CD4-positive, alpha-beta memory T cell (primary cell): ENCODE results near the gene MTMR3. TPM values are rescaled to one million over a fixed set of nuclear protein-coding genes. Genes with fewer than 3 reads are reported as not detected.

Source experiments
- CTCF ChIA-PET: fragments of 350-600 bp; sonication (Branson Sonifier 250); formaldehyde crosslinking; loops from one replicate; lab custom pipeline; 2021; ENCODE audit warnings: inconsistent platforms; ENCODE audit not compliant: partially characterized antibody; lab: Charles Lee
- POLR2A ChIA-PET: fragments of 350-600 bp; sonication (Branson Sonifier 250); formaldehyde crosslinking; loops from one replicate; lab custom pipeline; 2021; ENCODE audit not compliant: partially characterized antibody; lab: Charles Lee
- DNase-seq, 5 donors: peaks; one replicate each; pipeline versions ENCODE4 v3.0.0 to v3.0.0-alpha.2; 2020 to 2022; ENCODE audit warnings: mixed read lengths in 1 of 5
- H3K27ac ChIP-seq: one replicate; pipeline ENCODE4 v1.7.0; 2013; ENCODE audit warnings: low read depth, low read length
- H3K27me3 ChIP-seq: 2 replicates; pipeline ENCODE4 v1.7.0; 2013; ENCODE audit warnings: mild to moderate bottlenecking, low read length, moderate library complexity; ENCODE audit not compliant: insufficient read depth
- H3K36me3 ChIP-seq: 2 replicates; pipeline ENCODE4 v1.7.0; 2013; ENCODE audit warnings: mild to moderate bottlenecking, low read length, moderate library complexity; ENCODE audit not compliant: insufficient read depth
- H3K4me1 ChIP-seq: 2 replicates; pipeline ENCODE4 v1.7.0; 2013; ENCODE audit warnings: mild to moderate bottlenecking, low read length, moderate library complexity; ENCODE audit not compliant: insufficient read depth
- H3K4me3 ChIP-seq, 2 donors: one replicate each; pipeline ENCODE4 v1.7.0; 2013; ENCODE audit warnings: low read length in 2 of 2, mild to moderate bottlenecking in 1 of 2
- H3K9me3 ChIP-seq, 2 donors: one replicate each; pipeline ENCODE4 v1.7.0; 2013; ENCODE audit warnings: low read length in 2 of 2, control low read depth in 1 of 2; ENCODE audit not compliant: control insufficient read depth in 1 of 2
- H3K27ac Mint-ChIP-seq, 7 donors: one replicate each; pipeline ENCODE4 v1.8.0; 2020 to 2021; ENCODE audit warnings: mixed read lengths in 7 of 7, mild to moderate bottlenecking in 6 of 7, inconsistent platforms in 3 of 7, moderate library complexity in 3 of 7
- H3K27me3 Mint-ChIP-seq, 2 donors: one replicate each; pipeline ENCODE4 v1.8.0; 2020 to 2021; ENCODE audit warnings: mixed read lengths in 2 of 2
- H3K36me3 Mint-ChIP-seq, 2 donors: one replicate each; pipeline ENCODE4 v1.8.0; 2020 to 2021; ENCODE audit warnings: mixed read lengths in 2 of 2, inconsistent platforms in 1 of 2, mild to moderate bottlenecking in 1 of 2
- H3K4me1 Mint-ChIP-seq, 4 donors: one replicate each; pipeline ENCODE4 v1.8.0; 2020 to 2021; ENCODE audit warnings: mixed read lengths in 4 of 4, mild to moderate bottlenecking in 1 of 4
- H3K4me3 Mint-ChIP-seq, 8 donors: one replicate each; pipeline ENCODE4 v1.8.0; 2020 to 2021; ENCODE audit warnings: mixed read lengths in 8 of 8, mild to moderate bottlenecking in 7 of 8, moderate library complexity in 6 of 8, inconsistent platforms in 3 of 8
- H3K9me3 Mint-ChIP-seq, 8 donors: one replicate each; pipeline ENCODE4 v1.8.0; 2020 to 2021; ENCODE audit warnings: mixed read lengths in 8 of 8, mild to moderate bottlenecking in 5 of 8, inconsistent platforms in 3 of 8, moderate library complexity in 1 of 8
- intact Hi-C: fragments of 100-400 bp; cut with micrococcal nuclease; formaldehyde crosslinking; loops from one replicate; pipeline ENCODE4 v1.15.1; 2023
- polyA plus RNA-seq, 2 donors: library from polyadenylated mRNA; unstranded; fragments of 300-500 nt; fragmentation: Illumina TruSeq; gene quantifications; one replicate each; pipeline ENCODE4 v1.2.3, GENCODE V29; 2021
- total RNA-seq, 2 experiments: library from RNA; stranded (reverse); gene quantifications; one replicate each; pipeline ENCODE4 v1.2.3, GENCODE V29; 2021

Gene MTMR3
- total and polyA plus RNA-seq, 4 experiments from 2014 or later: 11.0 to 68.6 (median 43.3) TPM

GRCh38 chr22:30004694-30005093 lies 121.7 kb downstream of the MTMR3 start:
- peak overlapping the region in 3 of 7 donors; percentile 10 to 68 (median 35) for H3K27ac Mint-ChIP-seq
- no peaks in the 10 kb centered on the region for H3K27me3 Mint-ChIP-seq
- CTCF ChIA-PET: interaction anchor here (0.9 to 5.4 kb wide), 38 partner anchors 8 to 421 kb away, joined by 3 to 40 read pairs (median 4); no protein-coding TSS in a partner anchor
- Histone ChIP-seq H3K9me3 (no peaks in the 10 kb centered on the region), H3K27me3 (no peaks in the 10 kb centered on the region), H3K27ac (no peak overlapping the region), H3K36me3 (peaks cover 31% of the 10 kb centered on the region), H3K4me3 (no peak overlapping the region), H3K4me1 (no peaks in the 10 kb centered on the region)
- DNase-seq: no peak
- peaks cover 37 to 64% of the 10 kb centered on the region in 2 donors for H3K36me3 Mint-ChIP-seq
- peaks cover 0 to 5% (median 3%) of the 10 kb centered on the region in 4 donors for H3K4me1 Mint-ChIP-seq
- H3K4me3 Mint-ChIP-seq: no peak overlapping the region
- POLR2A ChIA-PET: interaction anchor here (1.0 to 1.3 kb wide), 2 partner anchors 209 to 400 kb away, joined by 3 read pairs; no protein-coding TSS in a partner anchor
- intact Hi-C loops: loop anchor here (1.0 to 5.0 kb wide), 5 partner anchors 83 to 414 kb away; partner anchors contain the start of gene ASCC2
- no peaks in the 10 kb centered on the region for H3K9me3 Mint-ChIP-seq

GRCh38 chr22:30005213-30005857 lies 122.4 kb downstream of the MTMR3 start:
- peak; percentile 45 to 53 (median 52) for DNase-seq
- Mint-ChIP-seq H3K4me1 (peaks cover 0 to 5% (median 3%) of the 10 kb centered on the region in 4 donors), H3K27me3 (no peaks in the 10 kb centered on the region), H3K27ac (peak overlapping the region in 3 of 7 donors; percentile 2 to 60 (median 30)), H3K36me3 (peaks cover 37 to 70% of the 10 kb centered on the region in 2 donors), H3K4me3 (no peak overlapping the region), H3K9me3 (no peaks in the 10 kb centered on the region)
- peaks cover 31% of the 10 kb centered on the region for H3K36me3 ChIP-seq
- H3K4me3 ChIP-seq: no peak overlapping the region
- intact Hi-C loops: loop anchor here (1.0 to 5.0 kb wide), 5 partner anchors 82 to 415 kb away; partner anchors contain the start of gene ASCC2
- H3K9me3 ChIP-seq: no peaks in the 10 kb centered on the region
- H3K27me3 ChIP-seq: no peaks in the 10 kb centered on the region
- POLR2A ChIA-PET: interaction anchor here (0.6 to 1.3 kb wide), 3 partner anchors 210 to 610 kb away, joined by 3 read pairs; no protein-coding TSS in a partner anchor
- no peaks in the 10 kb centered on the region for H3K4me1 ChIP-seq
- CTCF ChIA-PET: interaction anchor here (0.9 to 5.4 kb wide), 39 partner anchors 9 to 421 kb away, joined by 3 to 40 read pairs (median 3); no protein-coding TSS in a partner anchor
- no peak overlapping the region for H3K27ac ChIP-seq

- H3K36me3 Mint-ChIP-seq: peaks cover 35 to 70% of the 10 kb centered on the region in 2 donors
- H3K4me3 ChIP-seq: no peak overlapping the region
- H3K4me3 Mint-ChIP-seq: no peak overlapping the region
- peaks cover 0 to 5% (median 3%) of the 10 kb centered on the region in 4 donors for H3K4me1 Mint-ChIP-seq
- no peaks in the 10 kb centered on the region for H3K27me3 Mint-ChIP-seq
- H3K4me1 ChIP-seq: no peaks in the 10 kb centered on the region
- H3K27ac ChIP-seq: no peak overlapping the region
- H3K36me3 ChIP-seq: peaks cover 31% of the 10 kb centered on the region
- H3K9me3 ChIP-seq: no peaks in the 10 kb centered on the region
- intact Hi-C loops: loop anchor here (5.0 kb wide), 1 partner anchor 80 kb away; no protein-coding TSS in a partner anchor
- ChIA-PET CTCF (interaction anchor here (1.4 to 5.4 kb wide), 3 partner anchors 12 to 372 kb away, joined by 3 to 39 read pairs (median 33); no protein-coding TSS in a partner anchor), POLR2A (no interaction called here)
- peak overlapping the region in 1 of 7 donors; percentile 51 for H3K27ac Mint-ChIP-seq
- H3K27me3 ChIP-seq: no peaks in the 10 kb centered on the region
- DNase-seq: no peak
- H3K9me3 Mint-ChIP-seq: no peaks in the 10 kb centered on the region
Observed at GRCh38 chr22:30007361-30007760, 124.4 kb downstream of the MTMR3 start.

DNA sequence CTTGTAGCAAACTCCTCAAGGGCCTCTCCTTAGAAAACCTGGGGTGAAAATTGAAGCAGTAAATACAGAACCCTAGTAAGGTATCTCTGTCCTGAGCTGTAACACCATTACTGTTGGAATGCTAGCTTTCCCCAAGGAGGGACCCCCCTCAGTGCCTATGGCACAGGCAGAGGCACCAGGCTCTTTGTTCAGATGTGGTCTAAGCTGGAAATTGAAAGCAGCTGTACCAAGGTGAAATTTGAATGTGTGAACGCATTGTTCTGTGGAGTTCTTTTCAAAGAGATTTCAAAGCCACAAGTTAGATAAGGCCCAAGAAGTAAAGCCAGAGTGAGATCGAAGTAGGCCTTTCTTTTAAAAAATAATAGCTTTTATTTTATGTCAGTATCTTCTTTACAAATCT lies 125.4 kb downstream of the MTMR3 start:
- Histone ChIP-seq H3K27ac (no peak overlapping the region), H3K4me1 (no peaks in the 10 kb centered on the region), H3K27me3 (no peaks in the 10 kb centered on the region), H3K9me3 (no peaks in the 10 kb centered on the region), H3K36me3 (peaks cover 35% of the 10 kb centered on the region), H3K4me3 (no peak overlapping the region)
- DNase-seq: no peak
- Mint-ChIP-seq H3K4me1 (peaks cover 0 to 5% (median 3%) of the 10 kb centered on the region in 4 donors), H3K4me3 (no peak overlapping the region), H3K9me3 (no peaks in the 10 kb centered on the region), H3K27ac (no peak overlapping the region), H3K27me3 (no peaks in the 10 kb centered on the region), H3K36me3 (peaks cover 39 to 70% of the 10 kb centered on the region in 2 donors)
- intact Hi-C loops: loop anchor here (5.0 kb wide), 1 partner anchor 79 kb away; no protein-coding TSS in a partner anchor
- CTCF ChIA-PET: interaction anchor here (1.3 kb wide), 1 partner anchor 383 kb away, joined by 6 read pairs; no protein-coding TSS in a partner anchor
- POLR2A ChIA-PET: no interaction called here

DNA sequence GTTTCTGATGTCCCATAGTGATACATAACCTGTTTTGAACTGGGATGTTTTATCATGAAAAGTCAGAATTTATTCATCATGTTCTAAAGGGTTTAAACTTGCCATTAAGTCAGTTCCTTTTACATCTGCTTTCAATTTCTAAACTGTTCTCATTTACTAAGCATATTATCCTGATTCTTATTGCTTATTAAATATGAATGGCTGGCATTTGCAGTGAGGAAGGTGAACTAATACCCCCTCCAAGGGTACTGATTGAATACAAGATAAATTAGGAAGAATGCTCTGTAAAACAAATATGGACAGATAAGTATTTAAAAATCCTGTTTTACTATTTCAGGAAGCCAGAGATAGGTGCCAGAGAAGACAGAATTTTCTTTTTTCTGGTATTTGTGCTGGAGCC lies 126.5 kb downstream of the MTMR3 start:
- no peak overlapping the region for H3K4me3 ChIP-seq
- H3K9me3 ChIP-seq: no peaks in the 10 kb centered on the region
- peaks cover 0 to 5% (median 3%) of the 10 kb centered on the region in 4 donors for H3K4me1 Mint-ChIP-seq
- no peaks in the 10 kb centered on the region for H3K27me3 Mint-ChIP-seq
- no peaks in the 10 kb centered on the region for H3K9me3 Mint-ChIP-seq
- no peak overlapping the region for H3K27ac ChIP-seq
- H3K27ac Mint-ChIP-seq: no peak overlapping the region
- no peak overlapping the region for H3K4me3 Mint-ChIP-seq
- peaks cover 47 to 74% of the 10 kb centered on the region in 2 donors for H3K36me3 Mint-ChIP-seq
- H3K4me1 ChIP-seq: no peaks in the 10 kb centered on the region
- H3K36me3 ChIP-seq: peaks cover 44% of the 10 kb centered on the region
- CTCF ChIA-PET: interaction anchor here (1.1 kb wide), 1 partner anchor 383 kb away, joined by 5 read pairs; no protein-coding TSS in a partner anchor
- no peak for DNase-seq
- no peaks in the 10 kb centered on the region for H3K27me3 ChIP-seq
- intact Hi-C loops: loop anchor here (5.0 kb wide), 1 partner anchor 78 kb away; no protein-coding TSS in a partner anchor
- POLR2A ChIA-PET: no interaction called here

GRCh38 chr22:30010789-30011405 lies 127.9 kb downstream of the MTMR3 start:
- no peak for DNase-seq
- Mint-ChIP-seq H3K27ac (peak overlapping the region in 1 of 7 donors; percentile 41), H3K9me3 (no peaks in the 10 kb centered on the region), H3K4me3 (no peak overlapping the region), H3K4me1 (peaks cover 0 to 2% (median under 1%) of the 10 kb centered on the region in 4 donors), H3K27me3 (no peaks in the 10 kb centered on the region), H3K36me3 (peaks cover 57 to 79% of the 10 kb centered on the region in 2 donors)
- H3K4me1 ChIP-seq: no peaks in the 10 kb centered on the region
- peaks cover 54% of the 10 kb centered on the region for H3K36me3 ChIP-seq
- H3K27ac ChIP-seq: no peak overlapping the region
- ChIA-PET CTCF (interaction anchor here (1.1 to 1.8 kb wide), 2 partner anchors 375 to 385 kb away, joined by 4 to 5 read pairs; no protein-coding TSS in a partner anchor), POLR2A (no interaction called here)
- intact Hi-C loops: no loop called here
- H3K9me3 ChIP-seq: no peaks in the 10 kb centered on the region
- H3K4me3 ChIP-seq: no peak overlapping the region
- H3K27me3 ChIP-seq: no peaks in the 10 kb centered on the region
